Testis (tissue), 3 donors: ENCODE data around the gene ZNF765. TPM values are rescaled to one million over a fixed set of nuclear protein-coding genes. Genes with fewer than 3 reads are reported as not detected.

Experiments used
- DNase-seq: peaks from one replicate; pipeline ENCODE4 v3.0.0-alpha.2; 2019
- H3K27ac ChIP-seq, 2 donors: fragments of 200-600 bp; sonication (generic); one replicate each; pipeline ENCODE4 v1.5.1; 2019
- H3K27me3 ChIP-seq: fragments of 200-600 bp; sonication (generic); one replicate; pipeline ENCODE4 v1.5.1; 2019
- H3K36me3 ChIP-seq: fragments of 200-600 bp; sonication (generic); one replicate; pipeline ENCODE4 v1.5.1; 2017; ENCODE audit warnings: low read depth; ENCODE audit errors: missing control alignments
- H3K4me1 ChIP-seq: fragments of 200-600 bp; sonication (generic); one replicate; pipeline ENCODE4 v1.5.1; 2019
- H3K4me3 ChIP-seq, 2 donors: fragments of 200-600 bp; sonication (generic); one replicate each; pipeline ENCODE4 v1.5.1; 2017 to 2019
- H3K9me3 ChIP-seq: fragments of 200-600 bp; sonication (generic); one replicate; pipeline ENCODE4 v1.5.1; 2017
- CTCF ChIP-seq, 3 experiments: fragments of 450-650 bp in 2 of 3; fragments of 200-600 bp in 1 of 3; sonication (generic) in 1 of 3; IDR thresholded peaks; one replicate each; pipeline ENCODE4 v1.5.1; 2016 to 2019; ENCODE audit warnings: antibody characterized with exemption in 3 of 3, mild to moderate bottlenecking in 2 of 3, moderate library complexity in 1 of 3
- POLR2A ChIP-seq: fragments of 450-650 bp; IDR thresholded peaks from one replicate; pipeline ENCODE4 v1.6.1; 2017; ENCODE audit warnings: antibody characterized with exemption, mild to moderate bottlenecking, moderate library complexity
- WGBS, 2 donors: methylation state at CpG; one replicate each; pipeline ENCODE4 v1.1.5; 2018; 5-methylcytosine and 5-hydroxymethylcytosine counted together
- intact Hi-C: fragments of 100-400 bp; cut with DNase I; formaldehyde crosslinking; loops from one replicate; pipeline ENCODE4 v1.15.1; 2023; ENCODE audit warnings: low total_unique reads
- polyA plus RNA-seq: library from polyadenylated mRNA; stranded (reverse); fragments of 350-450 nt; fragmentation: Illumina TruSeq; extraction: RNeasy Lipid Tissue Mini Kit (QIAGEN cat#74804); gene quantifications from one replicate; pipeline ENCODE4 v1.2.3, GENCODE V29; 2014; ENCODE audit warnings: low read depth, low replicate concordance; ENCODE audit not compliant: insufficient read depth
- total RNA-seq, 2 donors: library from RNA; depleted of rRNA; stranded (reverse); fragments of >200 nt; gene quantifications; one replicate each; pipeline ENCODE4 v1.2.3, GENCODE V29; 2016

Gene ZNF765
- total and polyA plus RNA-seq, 3 donors from 2014 or later = 6.5 to 22.4 (median 21.9) TPM

- intact Hi-C loops = no loop called here
- TF ChIP-seq CTCF (IDR thresholded peaks at IDR 0.05) (no peak), POLR2A (no peak)
- peak; percentile 94 for DNase-seq
- no peaks in the 10 kb centered on the region for H3K4me1 ChIP-seq
- peak within 1 kb of the TSS; percentile 14 to 63 for H3K27ac ChIP-seq
- no peaks in the 10 kb centered on the region for H3K36me3 ChIP-seq
- 0 to 1% methylated on average over 26 to 45 of the region's 45 CpGs for WGBS, 2 donors
- H3K4me3 ChIP-seq = peak within 1 kb of the TSS; percentile 57 to 84
- H3K27me3 ChIP-seq = no peaks in the 10 kb centered on the region
- no peaks in the 10 kb centered on the region for H3K9me3 ChIP-seq
Measured at GRCh38 chr19:53365134-53365898, 29.6 kb upstream of the ZNF765 start, which contains the start of gene ZNF525. TSS of gene ZNF525 (plus strand) at chr19:53365705. CDS start at chr19:53372282, 6,577 bp downstream.

- DNase-seq = no peak
Measured at GRCh38 chr19:53365899-53366493, 29.0 kb upstream of the ZNF765 start.

GRCh38 chr19:53372196-53372595 lies 22.8 kb upstream of the ZNF765 start:
- Histone ChIP-seq H3K4me3 (no peak overlapping the region), H3K4me1 (no peaks in the 10 kb centered on the region), H3K27me3 (no peaks in the 10 kb centered on the region), H3K36me3 (no peaks in the 10 kb centered on the region), H3K27ac (no peak overlapping the region), H3K9me3 (no peaks in the 10 kb centered on the region)
- 88 to 93% methylated on average over 4 of the region's 4 CpGs for WGBS, 2 donors
- intact Hi-C loops = no loop called here
- DNase-seq = no peak
- no peak for TF ChIP-seq POLR2A
- no peak for TF ChIP-seq CTCF (IDR thresholded peaks at IDR 0.05)

More at GRCh38 chr19:53365899-53366493, 29.0 kb upstream of the ZNF765 start:
- Histone ChIP-seq H3K9me3 (no peaks in the 10 kb centered on the region), H3K4me1 (no peaks in the 10 kb centered on the region), H3K27ac (peak overlapping the region; percentile 14 to 63), H3K36me3 (no peaks in the 10 kb centered on the region), H3K27me3 (no peaks in the 10 kb centered on the region), H3K4me3 (peak overlapping the region; percentile 57 to 84)
- WGBS, 2 donors = 0 to 1% methylated on average over 24 to 31 of the region's 32 CpGs
- TF ChIP-seq POLR2A (no peak), CTCF (IDR thresholded peaks at IDR 0.05) (no peak)
- intact Hi-C loops = no loop called here

- Histone ChIP-seq H3K9me3 (no peaks in the 10 kb centered on the region), H3K27me3 (no peaks in the 10 kb centered on the region), H3K27ac (no peak overlapping the region), H3K4me1 (no peaks in the 10 kb centered on the region), H3K4me3 (no peak overlapping the region), H3K36me3 (no peaks in the 10 kb centered on the region)
- intact Hi-C loops = no loop called here
- TF ChIP-seq CTCF (IDR thresholded peaks at IDR 0.05) = no peak
- TF ChIP-seq POLR2A = no peak
- 58 to 81% methylated on average over 3 of the region's 3 CpGs for WGBS, 2 donors
- no peak for DNase-seq
Measured at GRCh38 chr19:53374288-53374687, 20.7 kb upstream of the ZNF765 start.
